GM19372 (cell line): ENCODE measurements around the gene NLGN1.

Experiments used
- ATAC-seq: cut with Tn5 transposase; IDR thresholded peaks from one replicate; pipeline ENCODE4 v1.9.1; 2021; ENCODE audit warnings: mild to moderate bottlenecking, low read depth, moderate library complexity; ENCODE audit not compliant: unreplicated experiment

Gene NLGN1

DNA sequence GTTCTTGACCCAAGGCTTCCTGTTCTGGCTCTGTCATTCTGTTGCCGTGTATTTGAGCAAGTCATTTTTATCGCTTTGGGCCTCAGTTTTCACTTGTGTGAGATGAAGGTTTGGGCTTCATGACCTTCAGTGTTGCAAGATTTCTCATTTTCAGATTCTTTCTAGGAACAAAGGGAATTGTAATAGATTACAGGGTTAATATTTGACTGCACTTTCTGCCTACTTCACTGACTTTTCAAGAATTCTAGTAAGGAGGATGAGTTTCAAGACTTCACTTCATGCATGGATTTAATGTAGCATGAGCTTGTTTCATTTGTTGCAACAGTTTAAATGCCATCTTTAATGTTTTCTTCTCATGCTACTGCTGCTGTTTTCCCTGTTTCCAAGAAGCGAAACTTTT is 226.5 kb downstream of the NLGN1 start:
- no peak for ATAC-seq

GRCh38 chr3:173630849-173631248 is 233.3 kb downstream of the NLGN1 start:
- no peak for ATAC-seq

DNA sequence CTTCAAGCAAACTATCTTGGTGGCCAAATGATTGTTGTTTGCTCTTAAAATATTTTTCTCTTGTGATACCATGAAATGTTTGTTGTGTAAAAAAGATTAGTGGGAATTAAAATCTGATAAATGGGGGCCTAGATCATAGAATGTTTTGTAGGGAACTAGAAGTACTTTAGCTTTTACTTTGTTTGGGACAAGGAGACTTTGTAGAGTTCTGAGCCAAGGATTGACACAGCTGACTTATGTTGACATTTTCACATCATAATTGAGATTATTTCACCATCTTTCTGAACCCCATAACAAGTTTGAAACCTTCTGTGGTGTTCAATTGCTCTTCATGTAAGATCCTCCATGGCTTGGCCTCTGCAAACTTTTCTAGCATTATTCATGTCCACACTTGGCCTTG is 235.4 kb downstream of the NLGN1 start:
- no peak for ATAC-seq

- no peak for ATAC-seq
Observed at GRCh38 chr3:173635826-173636225, 238.3 kb downstream of the NLGN1 start.

GRCh38 chr3:173639098-173639497 is 241.6 kb downstream of the NLGN1 start:
- no peak for ATAC-seq

GRCh38 chr3:173641696-173642095 is 244.2 kb downstream of the NLGN1 start:
- no peak for ATAC-seq

DNA sequence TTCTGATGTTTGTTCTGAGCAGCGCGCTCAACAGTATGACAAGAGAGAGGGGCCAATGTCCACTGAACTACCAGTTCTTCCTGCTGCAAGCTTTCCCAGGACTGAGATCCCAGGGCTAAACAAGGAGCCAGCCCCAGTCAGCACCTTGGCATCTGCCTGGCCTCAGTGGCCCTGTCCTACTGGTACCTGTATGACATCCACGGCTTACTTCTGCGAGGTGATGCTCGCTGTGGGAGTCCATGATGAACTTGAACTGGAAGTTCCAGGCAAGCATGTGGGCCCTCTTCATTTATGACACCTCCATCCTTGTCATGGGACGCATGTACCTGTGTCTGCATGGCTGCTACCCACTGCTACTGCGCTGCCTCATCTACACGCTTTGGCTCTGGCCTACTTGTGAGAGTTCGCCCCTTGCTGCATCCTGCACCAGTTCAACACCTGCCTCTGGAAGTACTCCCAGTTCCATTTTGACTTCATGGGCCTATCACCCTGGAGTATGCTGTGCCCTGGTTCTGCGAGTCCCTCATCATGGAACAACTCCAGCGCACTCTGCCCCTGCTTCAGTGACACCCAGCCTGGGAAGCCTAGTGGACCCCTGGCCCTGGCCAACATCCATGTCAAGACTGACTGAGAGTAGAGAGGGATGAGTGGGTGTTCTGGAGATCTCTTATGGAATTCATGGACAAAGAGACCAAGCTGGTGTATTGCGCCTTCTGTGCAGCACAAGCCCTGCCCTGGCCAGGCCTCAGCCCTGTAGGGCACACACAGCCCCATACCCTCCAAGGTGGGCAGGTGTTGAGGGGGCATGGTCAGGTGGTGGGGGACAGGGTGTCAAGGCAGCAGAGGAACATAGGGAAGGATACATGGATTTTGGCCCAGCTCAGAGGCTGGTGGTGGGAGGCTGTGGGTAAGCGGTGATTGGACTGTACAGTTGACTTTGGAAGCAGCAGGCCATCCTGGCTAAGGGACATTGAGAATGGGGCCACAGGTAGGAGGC is 246.8 kb downstream of the NLGN1 start:
- ATAC-seq: no peak

- no peak for ATAC-seq
Observed at GRCh38 chr3:173650596-173650995, 253.1 kb downstream of the NLGN1 start.

- ATAC-seq: no peak
Observed at GRCh38 chr3:173652093-173652492, 254.5 kb downstream of the NLGN1 start.

DNA sequence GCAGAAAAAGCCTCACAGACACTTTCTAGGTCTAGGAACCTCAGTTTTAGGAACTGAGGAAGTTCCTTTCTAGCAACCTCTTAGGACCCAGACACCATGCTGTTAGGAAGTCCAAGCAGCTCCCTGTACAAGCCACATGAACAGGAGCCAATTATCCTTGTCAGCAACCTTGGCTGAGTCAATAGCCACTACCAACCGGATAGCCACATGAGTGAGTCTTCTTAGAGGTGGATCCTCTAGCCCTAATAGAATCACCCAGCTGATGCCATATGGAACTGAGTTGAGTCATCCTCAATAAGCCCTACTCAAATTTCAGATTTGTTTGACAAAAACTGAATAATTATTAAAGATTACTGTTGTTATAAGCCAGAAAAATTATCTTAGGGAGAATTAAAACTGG is 256.2 kb downstream of the NLGN1 start:
- ATAC-seq: no peak

DNA sequence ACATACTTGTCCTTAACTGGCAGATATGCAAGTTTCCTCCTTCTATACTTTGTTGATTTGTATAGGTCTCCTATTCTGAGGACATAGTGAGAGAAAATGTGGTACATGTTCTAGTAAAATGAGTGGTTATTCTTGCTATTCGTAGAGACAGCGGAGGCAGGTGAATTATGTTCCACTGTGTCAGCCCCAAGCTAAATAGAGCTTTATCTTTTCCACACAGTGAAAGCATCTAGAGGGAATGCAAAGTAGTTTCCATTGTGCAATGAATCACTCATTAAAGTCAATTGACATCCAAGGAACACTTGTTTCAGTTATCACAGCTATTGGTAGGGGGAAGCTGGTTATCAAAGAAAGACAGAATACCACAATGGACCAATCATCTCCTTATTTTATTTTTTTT is 262.4 kb downstream of the NLGN1 start:
- no peak for ATAC-seq

DNA sequence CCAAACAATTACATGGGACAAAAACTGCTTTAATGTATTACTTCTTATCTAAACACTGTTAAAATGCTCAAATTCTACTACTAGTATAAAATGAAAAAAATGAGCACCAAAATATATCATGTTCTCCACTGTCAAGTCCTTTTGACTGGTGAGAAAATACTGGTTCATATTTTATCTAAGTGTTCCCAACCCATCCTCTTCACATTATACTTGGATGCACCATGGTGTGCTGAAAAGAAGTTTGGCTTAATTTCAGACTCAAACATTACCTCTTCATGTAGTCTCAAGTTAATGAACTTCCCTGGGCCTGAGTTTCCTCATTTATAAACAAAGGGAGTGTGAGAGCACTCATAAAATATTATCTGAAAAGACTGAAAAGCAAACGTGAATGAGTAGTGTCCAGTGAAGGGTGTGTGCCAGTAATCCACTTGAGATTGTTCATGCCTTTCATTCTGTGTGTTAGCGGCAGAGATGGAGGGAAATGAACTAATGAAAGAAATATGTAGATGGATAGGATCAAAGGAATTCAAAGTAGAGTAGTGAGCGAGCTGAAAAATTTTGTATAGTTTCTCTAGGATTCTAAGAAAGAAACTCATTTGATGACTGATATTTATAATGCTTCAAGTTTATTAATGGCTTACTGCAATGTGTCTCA is 263.2 kb downstream of the NLGN1 start:
- no peak for ATAC-seq

DNA sequence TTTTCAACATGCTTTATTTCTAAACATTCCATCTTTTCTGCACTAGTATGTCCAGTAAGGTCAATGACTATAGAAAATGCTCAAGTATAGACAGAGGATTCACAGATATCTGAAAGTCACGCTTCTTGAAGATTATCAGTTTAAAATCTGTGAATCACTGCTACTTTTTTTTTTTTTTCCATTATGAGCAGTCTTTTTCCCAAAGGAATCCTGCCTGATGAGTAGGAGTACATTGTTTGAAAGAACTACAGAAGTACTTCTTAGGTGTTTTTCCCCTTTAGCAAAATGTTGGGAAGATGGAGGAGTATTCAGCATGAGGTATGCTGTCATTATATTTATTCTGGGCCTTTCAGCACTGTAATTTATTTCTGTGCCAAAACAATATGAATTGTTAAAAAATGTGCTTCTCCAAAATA is 266.2 kb downstream of the NLGN1 start:
- no peak for ATAC-seq

- ATAC-seq: no peak
Observed at GRCh38 chr3:173676094-173676493, 278.6 kb downstream of the NLGN1 start.

- no peak for ATAC-seq
Observed at GRCh38 chr3:173681188-173681678, 283.7 kb downstream of the NLGN1 start.

DNA sequence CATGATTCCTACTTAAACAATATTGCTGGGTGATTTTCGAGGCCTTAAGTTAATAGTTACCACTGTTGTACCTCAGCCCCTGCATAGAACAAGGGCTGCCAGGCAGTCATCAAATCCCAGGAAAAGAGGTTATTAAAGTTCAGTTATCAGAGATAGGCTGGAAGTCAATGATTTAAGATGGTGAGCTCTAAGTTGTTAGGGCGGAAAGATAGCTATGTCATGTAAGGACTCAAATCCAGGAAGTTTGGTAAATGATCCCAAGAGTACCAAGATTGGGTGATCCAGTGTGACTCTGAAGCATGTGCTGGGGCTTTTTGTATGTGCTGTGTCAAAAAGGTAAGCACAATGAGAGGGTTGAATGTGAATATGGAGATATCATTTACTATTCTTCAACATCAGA is 287.9 kb downstream of the NLGN1 start:
- no peak for ATAC-seq

GRCh38 chr3:173688216-173688842 is 290.8 kb downstream of the NLGN1 start:
- ATAC-seq: no peak

DNA sequence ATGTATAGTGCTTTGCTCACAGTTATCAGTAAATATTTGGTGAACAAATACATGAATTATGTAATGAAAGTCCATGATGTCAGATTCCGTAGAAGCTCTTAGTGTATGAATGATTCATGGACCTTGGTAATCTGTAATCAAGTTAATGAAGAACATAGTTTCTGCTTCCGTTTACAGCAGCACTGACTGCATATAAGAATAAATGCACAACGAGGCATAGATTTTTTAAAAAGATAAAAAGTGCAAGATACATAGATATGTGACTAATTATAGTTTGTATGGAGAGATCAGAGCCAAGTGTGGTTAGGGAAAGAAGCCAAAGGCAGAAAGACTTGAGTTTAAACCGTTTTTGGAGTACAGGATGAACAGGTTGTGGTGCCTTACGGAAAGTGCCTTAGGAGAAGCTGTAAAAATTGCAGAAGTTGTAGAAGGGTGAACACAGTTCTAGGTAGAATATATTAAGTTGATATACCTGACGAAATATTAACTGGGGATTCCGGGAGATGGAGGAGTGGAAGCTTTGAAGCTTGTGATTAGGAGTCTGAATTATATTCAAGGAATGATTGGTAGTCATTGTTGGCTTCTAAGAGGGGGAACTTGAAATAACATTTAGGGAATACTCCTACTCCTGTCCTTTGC is 293.1 kb downstream of the NLGN1 start:
- no peak for ATAC-seq

DNA sequence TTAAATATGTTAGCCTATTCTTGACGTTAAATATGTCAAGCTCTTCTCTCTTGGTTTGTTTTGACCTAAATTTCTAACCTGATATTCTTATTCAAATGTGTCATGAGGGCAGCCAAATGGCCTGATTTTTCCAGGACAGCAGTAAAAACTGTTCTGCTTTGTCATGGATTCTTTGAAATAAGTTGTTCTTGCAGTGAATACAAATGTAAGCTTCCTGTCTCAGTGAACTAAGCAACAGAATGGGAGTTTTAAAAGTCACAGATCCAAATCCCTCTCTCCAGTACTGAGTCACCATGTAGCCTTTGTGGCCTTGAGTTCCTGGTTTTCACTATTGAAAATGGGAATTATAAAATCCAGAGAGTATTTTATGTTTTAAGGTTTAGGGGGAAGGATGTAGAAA is 301.8 kb downstream of the NLGN1 start:
- ATAC-seq: no peak

- ATAC-seq: no peak
Observed at GRCh38 chr3:173700336-173700735, 302.8 kb downstream of the NLGN1 start.

- ATAC-seq: no peak
Observed at GRCh38 chr3:173702561-173702960, 305.0 kb downstream of the NLGN1 start.
